GM23248 (cell line): ENCODE data around the gene RGS14. TPM values are rescaled to one million over a fixed set of nuclear protein-coding genes. Genes with fewer than 3 reads are reported as not detected.
A peak's percentile ranks its signal among the peaks of the same experiment; 100 is the strongest.

Experiments
- DNase-seq: peaks from one replicate; pipeline ENCODE4 v3.0.0-alpha.2; 2015
- H2AFZ ChIP-seq: fragments of 200-600 bp; sonication (generic); 2 replicates; pipeline ENCODE4 v1.6.1; 2016; ENCODE audit warnings: antibody characterized with exemption
- H3F3A ChIP-seq: fragments of 200-600 bp; sonication (generic); 2 replicates; pipeline ENCODE4 v1.6.1; 2016; ENCODE audit warnings: mild to moderate bottlenecking, antibody characterized with exemption, mixed run types; ENCODE audit not compliant: insufficient read depth
- H3K27ac ChIP-seq: fragments of 200-600 bp; sonication (generic); 2 replicates; pipeline ENCODE4 v1.5.1; 2016; ENCODE audit warnings: mild to moderate bottlenecking
- H3K27me3 ChIP-seq: fragments of 200-600 bp; sonication (generic); replicated peaks from 2 replicates; pipeline ENCODE4 v1.6.1; 2016; ENCODE audit warnings: mild to moderate bottlenecking; ENCODE audit not compliant: insufficient read depth
- H3K36me3 ChIP-seq: fragments of 200-600 bp; sonication (generic); 2 replicates; pipeline ENCODE4 v1.6.1; 2016; ENCODE audit warnings: low read depth, mild to moderate bottlenecking
- H3K4me1 ChIP-seq: fragments of 200-600 bp; sonication (generic); 2 replicates; pipeline ENCODE4 v1.6.1; 2016; ENCODE audit warnings: mild to moderate bottlenecking; ENCODE audit not compliant: insufficient read depth
- H3K4me2 ChIP-seq: fragments of 200-600 bp; sonication (generic); one replicate; pipeline ENCODE4 v1.6.1; 2016; ENCODE audit warnings: mild to moderate bottlenecking; ENCODE audit not compliant: unreplicated experiment
- H3K4me3 ChIP-seq: fragments of 200-600 bp; sonication (generic); 2 replicates; pipeline ENCODE4 v1.5.1; 2016; ENCODE audit warnings: mild to moderate bottlenecking
- H3K79me2 ChIP-seq: fragments of 200-600 bp; sonication (generic); 2 replicates; pipeline ENCODE4 v1.6.1; 2016; ENCODE audit warnings: mild to moderate bottlenecking; ENCODE audit not compliant: insufficient read depth
- H3K9ac ChIP-seq: fragments of 200-600 bp; sonication (generic); 2 replicates; pipeline ENCODE4 v1.6.1; 2016; ENCODE audit warnings: mild to moderate bottlenecking
- H3K9me2 ChIP-seq: fragments of 200-600 bp; sonication (generic); 2 replicates; pipeline ENCODE4 v1.6.1; 2016; ENCODE audit warnings: mixed run types, mild to moderate bottlenecking, moderate library complexity; ENCODE audit not compliant: insufficient read depth
- H3K9me3 ChIP-seq: fragments of 200-600 bp; sonication (generic); one replicate; pipeline ENCODE4 v1.6.1; 2017; ENCODE audit warnings: low read depth
- H4K20me1 ChIP-seq: fragments of 200-600 bp; sonication (generic); 2 replicates; pipeline ENCODE4 v1.6.0; 2016; ENCODE audit not compliant: insufficient read depth
- EZH2 ChIP-seq: fragments of 200-600 bp; sonication (generic); IDR thresholded peaks from 2 replicates; pipeline ENCODE4 v1.6.1; 2018; ENCODE audit warnings: antibody characterized with exemption, mild to moderate bottlenecking; ENCODE audit not compliant: insufficient read depth, poor library complexity, severe bottlenecking
- EZH2phosphoT487 ChIP-seq: fragments of 200-600 bp; sonication (generic); IDR thresholded peaks from 2 replicates; pipeline ENCODE4 v1.6.1; 2018; ENCODE audit warnings: antibody characterized with exemption, moderate library complexity, mild to moderate bottlenecking, low read depth; ENCODE audit not compliant: insufficient read depth
- WGBS, 2 experiments: methylation state at CpG; one replicate each; pipeline ENCODE4 v1.1.6; 2015 to 2017; ENCODE audit warnings: low lambda C conversion rate in 2 of 2, low coverage in 1 of 2; ENCODE audit errors: missing lambda C conversion rate in 2 of 2; 5-methylcytosine and 5-hydroxymethylcytosine counted together
- in situ Hi-C: fragments of 300-500 bp; cut with MboI; formaldehyde crosslinking; loops from 2 replicates; pipeline ENCODE4 v1.15.0; 2020
- polyA plus RNA-seq: library from polyadenylated mRNA; unstranded; fragments of >200 nt; fragmentation: Nextera tagmentation; extraction: Ambion mirVana; gene quantifications from 2 replicates; pipeline ENCODE4 v1.2.1, GENCODE V29; 2016
- total RNA-seq: library from RNA; depleted of rRNA; stranded (reverse); fragments of >200 nt; shearing (Covaris generic); gene quantifications from 2 replicates; pipeline ENCODE4 v1.2.3, GENCODE V29; 2014

Gene RGS14
- total and polyA plus RNA-seq, 2 experiments from 2014 or later = 2.5 to 6.4 TPM

DNA sequence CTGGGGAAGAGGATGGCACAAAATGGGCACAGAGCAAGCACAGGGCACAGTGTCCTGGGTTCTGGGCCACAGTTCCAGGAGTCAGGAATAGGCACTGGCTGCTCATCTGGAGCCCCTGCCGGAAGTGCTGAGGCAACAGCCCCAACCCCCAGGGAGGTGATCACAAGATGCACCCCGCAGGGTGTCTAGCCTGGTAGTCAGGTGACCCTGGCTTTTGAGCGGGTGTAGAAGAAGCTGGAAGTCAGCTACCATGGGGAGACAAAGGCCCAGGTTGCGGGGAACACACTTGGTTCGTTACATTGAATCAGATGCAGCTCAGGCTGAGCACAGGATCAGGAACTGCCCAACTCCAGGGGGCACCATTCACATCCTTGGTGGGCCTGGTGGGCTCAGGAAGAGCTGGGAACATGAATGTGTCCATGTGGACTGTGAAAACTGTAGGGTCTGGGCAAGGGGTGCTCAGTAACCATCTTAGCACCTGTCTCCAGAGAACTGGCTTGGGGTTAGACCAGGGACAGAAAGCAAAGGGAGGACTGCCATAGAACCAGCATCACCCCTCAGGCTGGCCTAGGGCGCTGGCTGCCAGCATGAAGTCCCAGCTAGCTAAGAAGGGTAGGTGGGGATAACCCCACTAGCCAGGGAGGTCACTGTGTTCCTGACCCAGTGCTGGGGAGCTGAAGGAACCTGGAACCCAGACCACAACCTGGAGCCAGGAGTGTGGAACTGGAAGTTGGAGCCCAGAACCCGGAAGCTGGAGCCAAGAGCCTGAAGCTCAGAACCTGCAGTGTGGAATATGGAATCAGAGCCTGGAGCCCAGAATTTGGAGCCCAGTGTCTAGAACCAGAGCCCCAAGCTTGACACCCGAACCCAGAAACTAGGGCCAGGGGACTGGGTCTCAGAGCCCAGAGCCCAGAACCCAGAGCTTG, 20.4 kb downstream of the RGS14 start:
- Histone ChIP-seq H3K4me2 (no peak overlapping the region), H3K4me1 (no peaks in the 10 kb centered on the region), H3K36me3 (no peaks in the 10 kb centered on the region), H3K9me3 (no peaks in the 10 kb centered on the region), H3K9ac (no peak overlapping the region), H3K79me2 (no peaks in the 10 kb centered on the region), H3K4me3 (no peak overlapping the region), H3K27ac (no peak overlapping the region), H4K20me1 (no peaks in the 10 kb centered on the region), H2AFZ (no peak overlapping the region), H3K27me3 (peaks cover 9% of the 10 kb centered on the region), H3K9me2 (no peaks in the 10 kb centered on the region), H3F3A (peaks cover 4% of the 10 kb centered on the region; the same call in 1 of the 2 replicates)
- 82 to 83% methylated on average over 8 of the region's 8 CpGs for WGBS, 2 experiments
- in situ Hi-C loops = no loop called here
- DNase-seq = no peak
- TF ChIP-seq EZH2 (no peak), EZH2phosphoT487 (no peak)

DNA sequence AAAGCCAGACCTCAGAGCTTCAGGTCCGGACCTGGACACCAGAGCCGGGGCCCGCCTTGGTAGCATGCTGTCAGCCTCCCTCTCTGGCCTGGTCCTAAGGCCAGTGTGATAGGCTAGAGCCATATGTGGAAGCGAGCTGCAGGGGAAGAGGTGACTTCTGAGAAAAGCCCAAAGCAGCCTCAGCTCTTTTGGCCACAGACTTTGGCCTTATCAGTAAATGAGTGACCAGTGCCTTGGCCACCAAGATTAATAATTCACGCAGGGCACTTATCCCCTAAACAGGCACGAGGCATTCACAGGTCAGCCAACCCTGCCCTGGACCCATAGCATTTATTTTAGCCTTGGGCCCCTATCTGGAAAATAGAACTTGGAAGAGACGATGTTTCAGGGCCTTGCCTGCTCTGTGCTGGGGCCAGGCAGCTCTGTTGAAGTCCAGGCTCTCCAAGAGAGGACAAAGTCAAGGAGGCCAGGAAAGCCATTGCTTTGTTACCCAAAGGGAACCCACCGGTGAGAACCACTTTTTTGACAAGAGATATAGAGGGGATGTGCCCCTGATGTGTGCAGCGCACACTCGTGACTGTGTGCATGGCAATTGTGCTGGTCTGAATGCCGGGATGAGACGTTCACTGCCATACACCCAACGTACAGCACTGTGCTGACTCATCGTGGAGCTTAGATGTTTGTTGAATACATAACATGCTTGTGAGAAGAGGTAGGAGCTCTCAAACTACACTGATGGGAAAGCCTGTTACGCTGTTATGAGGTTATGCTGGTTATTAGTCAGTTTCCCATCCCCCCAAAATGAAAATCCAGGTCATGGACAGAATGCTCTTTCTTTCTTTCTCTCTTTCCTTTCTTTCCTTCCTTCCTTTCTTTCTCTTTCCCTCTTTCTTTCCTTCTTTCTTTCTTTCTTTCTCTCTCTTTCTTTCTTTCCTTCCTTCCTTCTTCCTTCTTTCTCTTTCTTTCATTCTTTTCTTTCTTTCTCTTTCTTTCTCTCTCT, 21.5 kb downstream of the RGS14 start:
- Histone ChIP-seq H3K79me2 (no peaks in the 10 kb centered on the region), H3K9me2 (no peaks in the 10 kb centered on the region), H3K27ac (no peak overlapping the region), H3K9ac (no peak overlapping the region), H3K27me3 (peaks cover 19% of the 10 kb centered on the region), H3K36me3 (no peaks in the 10 kb centered on the region), H3K4me3 (no peak overlapping the region), H3K4me2 (no peak overlapping the region), H3K9me3 (no peaks in the 10 kb centered on the region), H3K4me1 (no peaks in the 10 kb centered on the region), H4K20me1 (no peaks in the 10 kb centered on the region), H3F3A (peaks cover 4% of the 10 kb centered on the region; the same call in 1 of the 2 replicates), H2AFZ (no peak overlapping the region)
- no peak for TF ChIP-seq EZH2phosphoT487
- no peak for TF ChIP-seq EZH2
- 62 to 69% methylated on average over 15 of the region's 15 CpGs for whole genome bisulfite sequencing, 2 experiments
- peak; percentile 90 for DNase-seq
- in situ Hi-C loops = no loop called here

DNA sequence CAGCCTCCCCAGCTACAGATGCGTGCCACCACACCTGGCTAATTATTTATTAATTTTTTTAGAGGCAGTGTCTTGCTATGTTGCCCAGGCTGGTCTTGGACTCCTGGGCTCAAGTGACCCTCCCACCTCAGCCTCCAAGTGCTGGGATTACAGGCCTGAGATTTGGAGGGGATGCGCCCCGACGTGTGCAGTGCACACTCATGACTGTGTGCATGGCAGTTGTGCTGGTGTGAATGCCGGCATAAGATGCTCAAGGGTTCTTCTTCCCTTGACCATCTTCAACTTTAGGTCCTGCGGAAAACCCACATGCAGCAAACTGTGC, 23.0 kb downstream of the RGS14 start:
- H3K27me3 ChIP-seq = peaks cover 30% of the 10 kb centered on the region
- H3K9me3 ChIP-seq = no peaks in the 10 kb centered on the region
- no peak overlapping the region for H3K27ac ChIP-seq
- DNase-seq = no peak
- H2AFZ ChIP-seq = no peak overlapping the region
- H4K20me1 ChIP-seq = no peaks in the 10 kb centered on the region
- in situ Hi-C loops = no loop called here
- no peak overlapping the region for H3K9ac ChIP-seq
- no peaks in the 10 kb centered on the region for H3K36me3 ChIP-seq
- H3K79me2 ChIP-seq = no peaks in the 10 kb centered on the region
- H3K4me3 ChIP-seq = no peak overlapping the region
- H3F3A ChIP-seq = peaks cover 4% of the 10 kb centered on the region; the same call in 1 of the 2 replicates
- WGBS, 2 experiments = 59 to 65% methylated on average over 6 of the region's 6 CpGs
- H3K9me2 ChIP-seq = no peaks in the 10 kb centered on the region
- TF ChIP-seq EZH2phosphoT487 (no peak), EZH2 (no peak)
- no peak overlapping the region for H3K4me2 ChIP-seq
- no peaks in the 10 kb centered on the region for H3K4me1 ChIP-seq

DNA sequence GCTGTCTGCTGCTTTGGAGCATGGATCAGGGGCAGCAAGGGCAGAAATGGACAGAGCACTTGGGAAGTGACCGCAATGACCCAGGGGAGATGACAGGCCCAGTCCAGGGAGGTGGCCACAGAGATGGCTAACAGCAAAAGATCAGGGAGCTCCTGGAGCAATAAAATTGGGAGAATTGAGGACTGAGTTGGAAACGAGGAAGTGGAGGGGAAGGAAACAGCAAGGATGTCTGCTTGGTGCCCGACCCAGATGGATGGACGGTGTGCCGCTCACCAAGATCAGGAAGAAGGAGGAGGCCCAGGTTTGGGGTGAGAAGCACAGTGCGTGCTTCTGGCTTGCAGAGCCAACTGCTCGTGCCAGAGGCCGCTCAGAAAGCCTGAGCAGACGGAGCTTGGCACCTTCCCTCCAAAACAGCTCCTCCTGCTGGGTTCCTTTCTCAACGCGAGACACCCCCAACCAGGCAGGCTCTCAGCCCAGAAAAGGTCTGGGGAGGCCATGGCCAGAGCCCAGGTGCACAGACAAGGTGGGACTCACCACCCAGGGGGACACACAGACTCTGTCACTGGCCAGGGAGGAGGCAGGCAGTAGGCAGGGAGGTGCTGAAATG, 24.8 kb downstream of the RGS14 start:
- no peak overlapping the region for H2AFZ ChIP-seq
- no peak overlapping the region for H3K4me2 ChIP-seq
- H3K9me3 ChIP-seq = no peaks in the 10 kb centered on the region
- no peak for TF ChIP-seq EZH2
- peak; percentile 42 for DNase-seq
- H3K4me3 ChIP-seq = no peak overlapping the region
- no peaks in the 10 kb centered on the region for H3K4me1 ChIP-seq
- H3K36me3 ChIP-seq = no peaks in the 10 kb centered on the region
- H3K79me2 ChIP-seq = no peaks in the 10 kb centered on the region
- 40 to 46% methylated on average over 9 to 11 of the region's 11 CpGs for WGBS, 2 experiments
- peaks cover 30% of the 10 kb centered on the region for H3K27me3 ChIP-seq
- H4K20me1 ChIP-seq = no peaks in the 10 kb centered on the region
- no peak overlapping the region for H3K27ac ChIP-seq
- H3K9me2 ChIP-seq = no peaks in the 10 kb centered on the region
- H3F3A ChIP-seq = peaks cover 4% of the 10 kb centered on the region; the same call in 1 of the 2 replicates
- in situ Hi-C loops = no loop called here
- H3K9ac ChIP-seq = no peak overlapping the region
